ENCODE measurements around the gene GMPS. TPM values are rescaled to one million over a fixed set of nuclear protein-coding genes. Genes with fewer than 3 reads are reported as not detected.

Gene GMPS
- total and polyA plus RNA-seq, 9 donors: 32.0 to 54.4 (median 42.9) TPM

GRCh38 chr3:155919728-155920127 is 49.3 kb downstream of the GMPS start:
- no peaks in the 10 kb centered on the region for H3K4me1 ChIP-seq (ENCODE audit: control insufficient read depth, insufficient read depth, low read length)
- no peak overlapping the region for H3K27ac ChIP-seq (ENCODE audit: low read length)
- no peak for DNase-seq
- peaks cover 28% of the 10 kb centered on the region for H3K36me3 ChIP-seq (ENCODE audit: control insufficient read depth, insufficient read depth, low read length)
- no peaks in the 10 kb centered on the region for H3K9me3 ChIP-seq (replicated peaks; ENCODE audit: control insufficient read depth, low read depth, low read length)
- H3K27me3 ChIP-seq (ENCODE audit: control insufficient read depth, insufficient read depth, low read length): no peaks in the 10 kb centered on the region
- no peak overlapping the region for H3K4me3 ChIP-seq (ENCODE audit: low read length)

GRCh38 chr3:155921486-155921885 is 51.0 kb downstream of the GMPS start:
- Histone ChIP-seq H3K36me3 (ENCODE audit: control insufficient read depth, insufficient read depth, low read length) (peaks cover 27% of the 10 kb centered on the region), H3K27me3 (ENCODE audit: control insufficient read depth, insufficient read depth, low read length) (no peaks in the 10 kb centered on the region), H3K4me1 (ENCODE audit: control insufficient read depth, insufficient read depth, low read length) (no peaks in the 10 kb centered on the region), H3K27ac (ENCODE audit: low read length) (no peak overlapping the region), H3K4me3 (ENCODE audit: low read length) (no peak overlapping the region), H3K9me3 (replicated peaks; ENCODE audit: control insufficient read depth, low read depth, low read length) (no peaks in the 10 kb centered on the region)
- DNase-seq: no peak
- no CpG with 5 or more reads among the region's 2 CpGs for WGBS (ENCODE audit: insufficient coverage)

DNA sequence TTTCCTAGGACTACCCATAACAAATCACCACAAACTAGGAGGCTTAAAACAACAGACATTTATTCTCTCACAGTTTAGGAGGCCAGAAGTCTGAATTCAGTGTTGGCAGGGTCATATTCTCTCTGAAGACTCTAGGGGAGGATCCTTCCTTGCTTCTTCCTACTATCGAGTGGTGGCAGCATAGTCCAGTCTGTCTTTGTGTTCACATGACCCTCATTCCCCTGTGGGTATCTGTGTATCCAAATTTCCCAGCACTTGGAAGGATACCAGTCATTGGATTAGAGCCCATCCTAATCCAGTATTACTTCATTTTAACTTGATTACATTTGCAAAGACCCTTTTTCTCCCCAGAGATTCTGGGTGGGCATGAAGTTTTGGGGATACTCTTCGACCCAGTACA is 63.8 kb downstream of the GMPS start:
- no peaks in the 10 kb centered on the region for H3K9me3 ChIP-seq (replicated peaks; ENCODE audit: control insufficient read depth, low read depth, low read length)
- no peak overlapping the region for H3K4me3 ChIP-seq (ENCODE audit: low read length)
- peak; percentile 85 for DNase-seq
- H3K4me1 ChIP-seq (ENCODE audit: control insufficient read depth, insufficient read depth, low read length): no peaks in the 10 kb centered on the region
- H3K27ac ChIP-seq (ENCODE audit: low read length): no peak overlapping the region
- H3K27me3 ChIP-seq (ENCODE audit: control insufficient read depth, insufficient read depth, low read length): no peaks in the 10 kb centered on the region
- 0% methylated on average over 1 of the region's 2 CpGs for WGBS (ENCODE audit: insufficient coverage)
- peaks cover 20% of the 10 kb centered on the region for H3K36me3 ChIP-seq (ENCODE audit: control insufficient read depth, insufficient read depth, low read length)

- Histone ChIP-seq H3K27me3 (ENCODE audit: control insufficient read depth, insufficient read depth, low read length) (no peaks in the 10 kb centered on the region), H3K4me1 (ENCODE audit: control insufficient read depth, insufficient read depth, low read length) (no peaks in the 10 kb centered on the region), H3K4me3 (ENCODE audit: low read length) (no peak overlapping the region), H3K36me3 (ENCODE audit: control insufficient read depth, insufficient read depth, low read length) (peaks cover 17% of the 10 kb centered on the region), H3K27ac (ENCODE audit: low read length) (no peak overlapping the region), H3K9me3 (replicated peaks; ENCODE audit: control insufficient read depth, low read depth, low read length) (no peaks in the 10 kb centered on the region)
- no CpG with 5 or more reads among the region's 2 CpGs for WGBS (ENCODE audit: insufficient coverage)
- no peak for DNase-seq
Observed at GRCh38 chr3:155938409-155938808, 68.0 kb downstream of the GMPS start.

DNA sequence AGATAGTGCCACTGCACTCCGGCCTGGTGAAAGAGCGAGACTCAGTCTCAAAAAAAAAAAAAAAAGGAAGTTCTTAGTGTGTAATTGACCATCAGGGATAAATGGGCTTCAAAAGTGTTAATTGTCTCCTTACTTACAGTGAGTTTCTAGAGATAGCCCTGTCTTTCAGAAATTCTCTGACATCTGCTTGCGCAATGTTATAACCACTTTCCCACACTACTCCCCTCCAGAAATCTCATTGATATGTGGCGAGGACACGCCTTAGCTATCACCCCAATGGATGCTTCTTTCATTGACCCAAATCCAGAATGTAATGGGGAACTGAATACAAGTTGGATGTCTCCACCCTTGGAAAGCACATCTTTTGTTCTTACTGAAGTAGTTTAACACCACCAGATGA is 70.9 kb downstream of the GMPS start:
- Histone ChIP-seq H3K4me1 (ENCODE audit: control insufficient read depth, insufficient read depth, low read length) (no peaks in the 10 kb centered on the region), H3K27me3 (ENCODE audit: control insufficient read depth, insufficient read depth, low read length) (no peaks in the 10 kb centered on the region), H3K27ac (ENCODE audit: low read length) (no peak overlapping the region), H3K36me3 (ENCODE audit: control insufficient read depth, insufficient read depth, low read length) (peaks cover 12% of the 10 kb centered on the region), H3K9me3 (replicated peaks; ENCODE audit: control insufficient read depth, low read depth, low read length) (no peaks in the 10 kb centered on the region), H3K4me3 (ENCODE audit: low read length) (no peak overlapping the region)
- no peak for DNase-seq
- WGBS (ENCODE audit: insufficient coverage): 100% methylated on average over 1 of the region's 5 CpGs

DNA sequence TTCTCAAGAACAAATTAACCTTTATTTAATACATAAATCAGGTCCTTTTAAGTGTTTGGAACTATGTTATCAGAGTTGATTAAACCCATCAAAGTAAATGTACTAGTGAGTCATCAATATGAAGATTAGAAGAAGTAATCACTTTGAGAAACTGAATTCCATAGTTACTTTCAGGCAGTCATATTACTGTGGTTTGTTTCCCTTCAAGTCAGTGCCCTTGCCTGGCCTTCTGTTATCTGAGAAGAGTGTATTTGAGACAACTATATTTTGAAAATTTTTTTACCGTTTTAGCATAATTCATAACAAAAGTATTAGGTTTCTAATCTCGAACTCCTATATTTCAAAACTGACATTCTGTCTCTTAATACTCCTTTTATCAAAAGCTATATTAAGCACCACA is 73.6 kb downstream of the GMPS start:
- no peak for DNase-seq
- Histone ChIP-seq H3K27me3 (ENCODE audit: control insufficient read depth, insufficient read depth, low read length) (no peaks in the 10 kb centered on the region), H3K4me3 (ENCODE audit: low read length) (no peak overlapping the region), H3K27ac (ENCODE audit: low read length) (no peak overlapping the region), H3K4me1 (ENCODE audit: control insufficient read depth, insufficient read depth, low read length) (no peaks in the 10 kb centered on the region), H3K9me3 (replicated peaks; ENCODE audit: control insufficient read depth, low read depth, low read length) (no peaks in the 10 kb centered on the region), H3K36me3 (ENCODE audit: control insufficient read depth, insufficient read depth, low read length) (no peaks in the 10 kb centered on the region)
- WGBS (ENCODE audit: insufficient coverage): no CpG with 5 or more reads among the region's 2 CpGs

GRCh38 chr3:155946178-155946577 is 75.7 kb downstream of the GMPS start:
- Histone ChIP-seq H3K27ac (ENCODE audit: low read length) (no peak overlapping the region), H3K9me3 (replicated peaks; ENCODE audit: control insufficient read depth, low read depth, low read length) (no peaks in the 10 kb centered on the region), H3K27me3 (ENCODE audit: control insufficient read depth, insufficient read depth, low read length) (no peaks in the 10 kb centered on the region), H3K4me1 (ENCODE audit: control insufficient read depth, insufficient read depth, low read length) (no peaks in the 10 kb centered on the region), H3K36me3 (ENCODE audit: control insufficient read depth, insufficient read depth, low read length) (no peaks in the 10 kb centered on the region), H3K4me3 (ENCODE audit: low read length) (no peak overlapping the region)
- no CpG with 5 or more reads among the region's 2 CpGs for WGBS (ENCODE audit: insufficient coverage)
- DNase-seq: peak; percentile 57

DNA sequence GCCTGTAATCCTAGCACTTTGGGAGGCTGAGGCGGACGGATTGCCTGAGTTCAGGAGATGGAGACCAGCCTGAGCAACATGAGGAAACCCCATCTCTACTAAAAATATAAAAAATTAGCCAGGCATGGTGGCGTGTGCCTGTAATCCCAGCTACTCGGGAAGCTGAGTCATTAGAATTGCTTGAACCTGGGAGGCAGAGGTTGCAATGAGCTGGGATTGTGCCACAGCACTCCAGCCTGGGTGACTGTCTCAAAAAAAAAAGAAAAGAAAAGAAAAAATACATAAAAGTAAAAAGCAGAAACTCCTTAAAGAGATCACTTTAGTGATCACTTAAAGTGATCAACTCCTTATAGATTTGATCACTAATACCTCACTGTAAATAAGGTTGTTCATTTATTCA is 78.0 kb downstream of the GMPS start:
- H3K27ac ChIP-seq (ENCODE audit: low read length): no peak overlapping the region
- DNase-seq: no peak
- no peaks in the 10 kb centered on the region for H3K4me1 ChIP-seq (ENCODE audit: control insufficient read depth, insufficient read depth, low read length)
- no peak overlapping the region for H3K4me3 ChIP-seq (ENCODE audit: low read length)
- no peaks in the 10 kb centered on the region for H3K27me3 ChIP-seq (ENCODE audit: control insufficient read depth, insufficient read depth, low read length)
- WGBS (ENCODE audit: insufficient coverage): no CpG with 5 or more reads among the region's 4 CpGs
- H3K36me3 ChIP-seq (ENCODE audit: control insufficient read depth, insufficient read depth, low read length): no peaks in the 10 kb centered on the region
- H3K9me3 ChIP-seq (replicated peaks; ENCODE audit: control insufficient read depth, low read depth, low read length): no peaks in the 10 kb centered on the region

- 56% methylated on average over 3 of the region's 8 CpGs for WGBS (ENCODE audit: insufficient coverage)
- no peaks in the 10 kb centered on the region for H3K9me3 ChIP-seq (replicated peaks; ENCODE audit: control insufficient read depth, low read depth, low read length)
- H3K4me3 ChIP-seq (ENCODE audit: low read length): no peak overlapping the region
- no peak for DNase-seq
- H3K27ac ChIP-seq (ENCODE audit: low read length): no peak overlapping the region
- no peaks in the 10 kb centered on the region for H3K4me1 ChIP-seq (ENCODE audit: control insufficient read depth, insufficient read depth, low read length)
- no peaks in the 10 kb centered on the region for H3K27me3 ChIP-seq (ENCODE audit: control insufficient read depth, insufficient read depth, low read length)
- H3K36me3 ChIP-seq (ENCODE audit: control insufficient read depth, insufficient read depth, low read length): no peaks in the 10 kb centered on the region
Observed at GRCh38 chr3:155949453-155950217, 79.2 kb downstream of the GMPS start.

DNA sequence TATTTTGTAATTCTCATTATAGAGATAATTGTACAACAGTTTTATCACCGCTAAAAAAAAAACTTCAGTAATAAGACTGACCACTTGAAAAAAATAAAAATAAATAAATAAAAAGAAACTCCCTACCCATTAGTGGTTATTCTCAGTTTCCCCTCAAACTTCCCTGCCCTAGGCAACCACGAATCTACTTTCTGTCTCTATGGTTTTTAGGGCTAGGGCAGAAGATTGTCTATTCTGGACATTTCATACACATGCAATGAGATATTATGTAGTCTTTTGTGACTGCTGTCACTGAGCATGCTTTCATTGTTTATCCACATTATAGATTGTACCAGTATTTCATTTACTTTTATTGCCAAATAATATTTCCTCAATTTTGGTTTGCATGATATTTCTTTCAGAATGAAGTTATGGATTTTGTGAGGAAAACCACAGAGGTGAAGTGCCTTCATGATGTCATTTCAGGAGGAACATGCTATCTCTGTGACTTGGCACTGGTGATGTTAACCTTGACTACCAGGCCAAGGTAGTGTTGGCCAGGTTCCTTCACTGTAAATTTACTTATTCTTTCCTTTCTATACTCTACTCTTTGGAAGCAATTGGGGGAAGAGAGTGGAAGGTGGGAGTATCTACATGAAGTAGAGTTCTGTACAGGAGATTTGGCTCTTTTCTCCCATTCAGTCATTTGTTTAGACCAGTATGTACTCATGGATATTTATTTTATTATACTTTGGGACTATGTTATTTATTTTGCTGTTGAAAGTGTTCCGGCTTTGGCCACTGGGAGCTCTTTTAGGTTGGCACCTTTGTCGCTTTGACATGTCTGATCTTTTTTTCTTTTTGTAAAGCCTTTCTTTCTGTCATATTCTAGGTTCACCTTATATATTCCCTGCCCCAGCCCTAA is 86.3 kb downstream of the GMPS start:
- Histone ChIP-seq H3K4me1 (ENCODE audit: control insufficient read depth, insufficient read depth, low read length) (no peaks in the 10 kb centered on the region), H3K27me3 (ENCODE audit: control insufficient read depth, insufficient read depth, low read length) (no peaks in the 10 kb centered on the region), H3K36me3 (ENCODE audit: control insufficient read depth, insufficient read depth, low read length) (no peaks in the 10 kb centered on the region), H3K27ac (ENCODE audit: low read length) (no peak overlapping the region), H3K4me3 (ENCODE audit: low read length) (no peak overlapping the region), H3K9me3 (replicated peaks; ENCODE audit: control insufficient read depth, low read depth, low read length) (no peaks in the 10 kb centered on the region)
- no peak for DNase-seq
- no CpG with 5 or more reads among the region's 4 CpGs for WGBS (ENCODE audit: insufficient coverage)
